SK-N-MC (cell line): ENCODE results near the gene DUSP16.

Source experiments
- EZH2 ChIP-seq: fragments of 200-600 bp; sonication (generic); IDR thresholded peaks from one replicate; pipeline ENCODE4 v1.6.1; 2017; ENCODE audit warnings: antibody characterized with exemption
- FOXP2 ChIP-seq: optimal IDR thresholded peaks from 2 replicates; pipeline ENCODE3; 2011; ENCODE audit warnings: mild to moderate bottlenecking, moderate library complexity; ENCODE audit not compliant: insufficient read depth; ENCODE audit errors: extremely low read length, control extremely low read depth
- POLR2AphosphoS5 ChIP-seq: IDR thresholded peaks from 2 replicates; pipeline ENCODE4 v1.6.1; 2012; ENCODE audit warnings: mild to moderate bottlenecking, low read depth, low read length, borderline replicate concordance

DNA sequence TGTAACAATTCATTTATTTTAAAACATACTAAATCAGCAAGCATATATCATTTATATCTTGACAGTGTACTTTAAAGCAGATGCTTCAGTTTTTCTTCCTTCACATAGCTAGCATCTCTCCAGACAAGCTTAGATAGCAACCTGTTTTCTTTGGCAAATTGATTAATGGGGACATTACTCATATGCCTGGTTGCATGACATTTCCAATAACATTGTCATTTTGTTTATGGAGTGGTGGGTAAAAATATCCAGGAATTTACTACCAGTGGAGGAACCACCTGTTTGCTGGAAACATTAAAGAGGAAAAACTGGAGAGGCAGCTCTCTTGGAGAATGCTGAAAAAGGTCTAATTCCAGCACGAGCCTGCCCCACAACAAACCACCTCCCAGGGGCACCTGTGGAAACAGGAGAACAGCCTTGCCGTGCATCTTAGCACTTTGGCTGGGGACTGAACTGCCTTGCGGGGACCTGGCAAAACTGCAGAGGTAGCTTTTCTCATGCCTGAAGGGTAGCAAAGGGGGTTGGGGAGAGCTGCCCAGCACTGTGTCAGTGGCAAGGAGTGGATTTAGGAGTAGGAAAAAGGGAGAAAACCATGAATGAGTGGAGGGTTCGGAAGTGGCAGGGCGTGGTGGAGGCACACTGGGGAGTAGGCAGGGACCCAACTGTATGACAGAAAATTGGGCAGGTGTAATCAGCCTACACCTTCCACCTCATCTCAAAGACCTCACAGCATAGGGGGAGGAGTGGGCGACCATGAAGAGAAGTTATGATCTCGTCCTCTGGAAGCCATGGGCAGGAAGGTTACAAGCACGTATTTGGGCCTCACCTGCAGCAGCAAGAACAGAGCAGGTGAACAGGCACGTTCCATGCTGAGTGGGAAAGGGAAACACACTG is 37.3 kb upstream of the DUSP16 start:
- TF ChIP-seq EZH2 (no peak), POLR2AphosphoS5 (no peak), FOXP2 (no peak)
